Fibroblast of skin of back (primary cell): Measurements from ENCODE around the gene CANT1.

ENCODE experiments used
- DNase-seq: peaks from one replicate; pipeline ENCODE4 v3.0.0-alpha.2; 2013

CANT1 gene

GRCh38 chr17:78993981-78994671 lies 15.4 kb downstream of the CANT1 start:
- DNase-seq: no peak

- DNase-seq: peak; percentile 45
Measured at GRCh38 chr17:78993241-78993956, 16.2 kb downstream of the CANT1 start.

DNA sequence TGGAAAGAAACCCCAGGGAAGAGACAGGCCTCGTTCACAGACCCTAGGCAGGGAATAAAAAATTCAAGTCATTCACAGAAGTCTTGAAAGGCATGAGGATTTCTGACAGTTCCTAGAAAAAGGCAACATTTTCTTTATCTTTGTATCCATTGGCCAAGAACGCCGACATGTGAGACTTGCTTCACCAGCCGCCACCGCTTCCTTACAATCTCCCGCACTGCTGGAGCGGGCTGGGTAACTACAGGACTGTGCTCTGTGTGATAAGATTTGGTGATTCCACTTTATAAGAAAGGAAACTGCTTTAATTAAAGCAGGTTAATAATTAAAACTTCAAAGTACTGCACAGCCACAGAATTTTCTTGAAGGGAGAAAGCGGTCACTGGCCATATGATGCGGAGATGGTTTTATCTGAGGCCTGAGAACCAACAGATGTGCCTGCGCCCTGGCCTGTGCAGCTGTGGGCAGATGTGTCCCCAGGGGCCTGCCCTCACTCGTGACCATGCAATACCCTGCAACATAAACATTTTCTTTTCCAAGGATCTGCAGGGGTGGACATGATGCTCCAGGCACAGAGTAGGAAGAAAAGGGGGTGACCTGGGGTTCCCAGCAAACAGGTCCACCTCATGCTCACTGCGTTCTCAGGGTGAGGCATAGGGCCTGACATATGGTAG lies 16.9 kb downstream of the CANT1 start:
- no peak for DNase-seq

DNA sequence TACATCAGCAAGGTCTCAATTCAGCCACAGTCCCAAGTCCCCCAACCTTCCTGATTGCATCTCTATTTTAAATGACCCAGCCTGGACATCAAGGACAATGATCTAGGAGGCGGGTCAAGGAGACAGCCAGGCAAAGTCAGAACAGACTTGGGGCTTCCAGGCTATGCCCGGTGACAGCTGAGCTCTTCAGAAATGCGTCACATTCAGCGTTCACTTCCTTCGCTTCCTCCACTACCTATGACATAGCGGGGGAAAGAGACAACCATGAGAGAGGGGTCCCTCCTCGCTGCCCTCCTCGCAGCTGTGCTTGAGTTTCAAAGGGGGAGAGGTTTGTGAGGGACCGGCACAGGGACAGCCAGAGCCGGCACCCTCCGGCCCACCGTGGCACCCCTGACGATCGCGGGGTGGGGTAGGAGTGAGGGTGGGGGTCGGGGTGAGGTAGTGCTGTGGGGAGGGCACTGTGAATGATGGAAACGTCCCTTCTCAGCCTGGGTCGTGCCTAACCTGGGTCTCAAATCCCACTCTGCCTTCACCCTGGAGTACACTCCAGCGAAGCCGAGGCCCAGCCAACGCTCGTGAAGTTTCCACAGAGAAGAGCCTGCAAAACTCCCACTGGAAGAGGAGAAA lies 17.5 kb downstream of the CANT1 start:
- no peak for DNase-seq

DNA sequence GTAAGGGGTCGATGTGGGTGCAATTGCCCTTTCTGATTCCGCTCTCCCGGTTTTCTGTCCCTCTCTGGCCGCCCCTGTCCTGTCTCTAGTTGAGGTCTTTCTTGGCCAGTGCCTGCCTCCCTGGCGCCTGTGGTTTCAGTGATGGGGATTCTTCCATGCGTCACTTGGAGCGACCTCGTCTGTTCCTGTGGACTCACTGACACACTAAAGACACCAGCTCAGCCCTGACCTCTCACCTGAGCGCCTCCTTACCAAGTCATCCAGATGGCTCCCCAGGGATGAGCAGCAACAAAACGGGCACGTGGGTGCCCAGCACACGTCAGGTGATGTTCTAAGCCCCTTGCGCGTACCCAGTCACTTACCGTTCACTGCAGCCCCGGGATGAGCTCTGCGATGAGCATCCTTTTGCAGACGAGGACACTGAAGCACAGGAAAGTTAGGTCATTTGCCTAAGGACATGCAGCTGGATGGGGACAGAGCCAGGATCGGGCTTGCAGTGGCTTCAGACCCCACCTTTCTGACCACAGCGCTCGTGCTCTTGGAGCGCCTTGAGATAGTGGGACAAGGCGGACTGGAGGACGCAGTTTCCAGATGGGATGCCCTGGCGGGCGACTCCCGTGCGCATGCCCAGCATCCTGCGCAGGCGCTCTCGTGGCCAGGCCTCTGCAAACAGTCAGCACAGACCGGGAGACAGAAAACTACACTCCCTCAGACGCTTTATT lies 18.4 kb downstream of the CANT1 start:
- DNase-seq: no peak

DNA sequence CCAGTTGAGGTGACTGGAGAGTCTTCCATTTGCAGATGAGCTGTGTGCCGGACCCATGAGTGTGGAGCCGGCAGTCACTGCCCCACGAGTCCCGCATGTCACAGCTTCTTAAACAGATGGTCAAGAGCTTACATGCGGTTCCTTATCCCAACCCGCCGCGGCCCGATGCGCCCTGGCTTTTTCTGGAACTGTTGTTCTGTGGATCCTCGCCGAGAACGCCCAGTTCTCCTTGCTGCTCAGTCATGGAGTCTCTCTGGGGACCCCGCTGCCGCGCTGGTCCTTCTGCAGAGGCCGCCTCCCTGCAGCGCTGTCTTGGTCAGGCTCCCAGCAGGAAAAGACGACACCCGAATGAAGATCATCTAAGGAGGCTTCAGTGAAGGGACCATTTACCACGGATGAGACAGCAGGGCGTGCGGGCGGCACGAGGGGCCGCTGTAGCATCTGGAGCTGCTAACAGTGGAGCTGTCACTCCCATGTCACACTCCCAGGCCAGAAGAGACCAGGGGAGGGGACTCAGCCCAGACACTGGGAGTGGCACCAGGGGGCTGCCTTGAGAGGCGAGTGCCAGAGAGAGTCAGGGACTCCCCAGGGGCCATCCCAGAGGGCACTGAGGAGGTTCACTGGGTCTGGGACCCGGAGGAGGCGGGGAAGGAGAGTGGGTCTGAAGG lies 19.1 kb downstream of the CANT1 start:
- DNase-seq: no peak

DNA sequence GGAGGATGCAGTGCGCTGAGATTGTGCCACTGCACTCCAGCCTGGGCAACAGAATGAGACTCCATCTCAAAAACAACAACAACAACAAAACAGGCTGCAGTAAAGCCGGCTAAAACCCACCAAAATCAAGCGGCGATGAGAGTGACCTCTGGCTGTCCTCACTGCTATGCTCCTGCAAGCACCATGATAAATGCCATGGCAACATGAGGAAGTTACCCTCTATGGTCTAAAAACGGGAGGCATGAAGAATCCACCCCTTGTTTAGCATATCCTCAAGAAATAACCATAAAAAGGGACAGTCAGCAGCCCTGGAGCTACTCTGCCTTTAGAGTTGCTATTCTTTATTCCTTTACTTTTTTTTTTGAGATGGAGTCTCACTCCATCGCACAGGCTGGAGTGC lies 21.4 kb downstream of the CANT1 start:
- no peak for DNase-seq

- peak; percentile 59 for DNase-seq
Measured at GRCh38 chr17:78986649-78987328, 22.8 kb downstream of the CANT1 start.

GRCh38 chr17:78986048-78986648 lies 23.4 kb downstream of the CANT1 start:
- DNase-seq: no peak

GRCh38 chr17:78985395-78985794 lies 24.2 kb downstream of the CANT1 start:
- no peak for DNase-seq

GRCh38 chr17:78981010-78981888 lies 28.3 kb downstream of the CANT1 start:
- DNase-seq: no peak

- DNase-seq: no peak
Measured at GRCh38 chr17:78980624-78980972, 29.0 kb downstream of the CANT1 start.

DNA sequence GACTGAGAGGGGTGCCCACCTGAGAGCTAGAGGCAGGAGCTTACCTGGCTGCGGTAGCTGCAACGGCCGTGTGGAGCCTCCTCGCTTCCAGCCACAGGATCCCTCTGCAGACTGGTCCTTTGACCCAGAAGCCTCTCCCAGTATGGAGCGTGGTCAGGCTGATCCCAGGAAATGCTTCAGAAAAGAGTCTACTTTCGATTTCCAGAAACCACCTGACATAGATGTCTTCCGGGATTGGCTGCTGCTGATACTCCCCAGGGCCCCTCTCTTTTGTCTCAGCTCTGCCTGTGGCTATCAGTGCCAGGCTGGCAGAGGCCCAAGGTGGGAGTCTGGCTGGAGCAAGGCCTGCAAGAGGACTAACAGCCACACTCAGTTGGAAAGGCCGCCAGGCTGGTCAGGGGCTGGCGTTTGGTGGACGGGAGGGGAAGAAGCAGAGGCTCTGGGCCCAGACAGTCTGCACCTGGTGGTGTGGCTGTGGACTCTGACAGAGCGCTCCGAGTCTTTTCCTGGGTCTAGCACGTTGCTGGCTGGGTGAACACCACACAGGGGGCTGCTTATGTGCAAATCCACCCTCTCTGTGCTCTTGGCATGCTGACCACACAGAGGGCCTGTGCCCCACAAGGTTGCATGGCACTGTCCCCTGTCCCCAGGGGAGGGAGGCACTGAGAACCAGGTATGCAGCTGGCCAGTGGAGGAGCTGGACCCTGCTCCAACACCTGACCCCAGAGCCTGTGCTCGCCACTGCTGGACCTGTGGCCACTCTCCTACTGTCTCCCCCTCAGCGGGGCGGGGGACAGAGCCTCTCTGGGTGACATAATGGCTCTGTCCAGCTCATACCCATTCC lies 29.6 kb downstream of the CANT1 start, which contains the start of gene LGALS3BP:
Gene LGALS3BP (minus strand): TSS at position 144 of the 844 bp plus-strand sequence. CDS start 2,732 bp downstream, outside the sequence.
- DNase-seq: peak; percentile 78

DNA sequence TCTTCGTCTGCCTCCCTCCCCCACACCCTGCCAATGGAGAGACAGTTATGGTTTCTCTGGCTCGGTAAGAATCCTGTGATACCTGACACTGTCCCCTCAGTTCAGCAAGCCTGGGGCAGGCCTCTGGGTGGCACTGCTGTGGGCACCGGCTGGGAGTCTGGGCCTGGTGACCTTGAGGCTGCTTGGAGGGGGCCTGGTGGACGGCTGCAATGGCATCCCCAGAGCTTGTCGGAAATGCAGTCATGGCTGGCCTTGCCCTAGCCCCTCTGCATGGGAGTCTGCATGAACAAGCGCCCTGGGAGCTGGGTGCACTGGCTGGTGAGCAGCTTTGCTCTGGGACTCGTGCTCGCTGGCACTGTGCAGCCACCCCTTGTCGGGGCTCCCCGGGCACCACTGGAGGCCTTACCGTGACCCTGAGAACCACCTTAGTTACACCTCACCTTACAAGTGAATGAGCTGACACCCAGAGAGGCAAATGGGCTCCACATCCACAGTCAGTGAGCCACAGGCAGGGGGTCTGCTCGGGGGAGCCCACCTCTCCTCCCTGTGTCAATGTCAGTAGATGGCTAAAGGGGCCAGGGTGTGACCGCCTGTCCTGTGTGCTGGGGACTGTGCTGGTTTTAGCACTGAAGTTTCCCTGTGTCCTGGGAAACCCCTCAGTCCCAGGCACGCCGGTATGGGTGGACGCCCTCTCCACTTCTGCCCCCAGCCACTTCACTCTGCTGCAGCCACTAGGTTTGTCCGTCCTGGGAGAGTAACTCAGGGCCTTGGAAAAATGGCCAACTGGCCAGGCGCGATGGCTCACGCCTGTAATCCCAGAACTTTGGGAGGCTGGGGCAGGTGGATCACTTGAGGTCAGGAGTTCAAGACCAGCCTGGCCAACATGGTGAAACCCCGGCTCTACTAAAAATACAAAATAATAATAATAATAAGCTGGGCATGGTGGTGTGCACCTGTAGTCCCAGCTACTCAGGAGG lies 31.3 kb downstream of the CANT1 start:
- no peak for DNase-seq

DNA sequence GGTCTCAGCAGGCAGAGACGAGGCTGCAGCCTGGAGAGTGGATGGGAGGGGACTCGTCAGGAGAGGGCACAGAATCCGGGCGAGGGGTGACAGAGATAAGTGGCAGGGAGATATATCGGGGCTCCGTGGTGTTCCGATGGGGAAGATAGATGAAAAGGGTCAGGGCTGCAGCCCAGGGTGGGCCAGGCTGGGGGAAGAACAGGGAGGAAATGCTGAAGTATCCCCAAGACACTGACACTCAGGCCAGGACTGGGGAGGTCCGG lies 32.0 kb downstream of the CANT1 start:
- DNase-seq: no peak

DNA sequence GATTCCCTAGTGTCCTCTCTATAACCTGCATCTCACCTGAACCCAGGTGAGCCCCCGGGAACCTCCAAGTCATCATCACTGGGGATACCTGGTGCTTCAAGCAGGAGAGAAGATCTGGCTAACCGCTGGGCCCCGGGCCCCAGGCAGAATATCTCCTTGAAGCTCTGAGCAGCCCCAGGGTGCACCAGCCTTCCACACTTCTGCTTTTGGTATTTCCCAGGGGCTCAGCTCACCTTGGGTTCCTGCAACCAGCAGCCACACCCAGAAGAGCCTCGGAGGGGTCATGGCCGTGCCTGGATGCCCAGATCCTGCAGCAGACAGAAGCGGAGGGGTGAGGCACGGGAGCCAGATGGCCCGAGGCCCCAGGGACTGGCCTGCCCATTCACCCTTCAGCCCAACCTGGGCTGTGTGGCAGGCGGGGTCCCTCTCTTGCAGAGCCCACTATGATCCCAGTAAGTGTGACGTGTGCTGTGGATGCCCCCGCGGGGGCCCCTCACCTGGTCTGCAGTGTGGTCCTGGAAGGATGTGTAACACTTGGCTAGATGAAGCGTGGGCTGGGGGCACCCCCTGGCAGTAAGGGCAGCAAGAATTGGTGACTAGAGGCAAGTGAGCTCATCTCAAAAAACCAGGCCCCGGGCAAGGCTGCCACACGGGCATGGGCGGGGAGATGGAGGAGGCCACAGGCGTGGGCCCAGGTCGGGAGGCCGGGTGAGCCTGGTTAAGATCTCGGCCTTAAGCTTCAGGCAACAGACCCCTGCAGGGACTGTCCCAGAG lies 32.5 kb downstream of the CANT1 start:
- no peak for DNase-seq
